HuH-7 (cell line): ENCODE measurements around the gene SERPINA4.

ENCODE experiments used
- DNase-seq: peaks from one replicate; pipeline ENCODE4 v3.0.0; 2011; ENCODE audit warnings: low spot score

Gene SERPINA4

DNA sequence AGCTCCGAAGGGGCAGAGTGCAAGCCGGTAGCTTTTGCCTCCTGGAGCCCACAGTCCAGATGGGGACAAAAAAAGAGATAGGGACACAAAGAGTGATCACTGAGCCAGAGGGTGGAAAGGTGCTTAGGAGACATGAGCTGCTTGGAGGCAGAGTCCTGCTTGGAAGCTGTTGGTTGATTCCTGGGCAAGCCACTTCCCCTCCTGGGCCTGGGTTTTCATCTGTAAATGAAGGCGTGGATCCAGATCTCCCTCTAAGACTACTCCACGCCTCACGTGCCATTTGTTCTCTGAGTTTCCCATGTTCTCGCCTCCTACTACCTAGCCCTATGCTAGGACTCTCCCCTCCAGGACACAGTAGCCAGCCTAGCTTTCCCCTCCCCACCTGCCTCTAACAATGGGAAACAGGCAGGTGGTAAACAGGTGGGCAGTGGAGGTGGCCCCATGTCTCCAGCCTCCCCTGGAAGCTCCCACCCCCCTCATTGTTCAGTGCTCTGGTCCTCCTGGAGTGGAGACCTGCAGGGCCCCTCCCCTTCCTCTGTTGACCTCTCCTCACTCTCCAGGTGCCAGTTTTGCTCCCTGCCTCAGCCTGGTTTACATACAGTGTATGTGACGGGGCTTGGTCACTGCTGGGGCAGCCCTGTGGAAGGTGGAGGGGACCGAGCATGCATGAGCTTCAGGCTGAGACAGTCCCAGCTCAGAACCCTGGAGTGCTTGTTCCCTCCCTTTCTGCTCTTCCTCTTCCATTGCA, 54.8 kb downstream of the SERPINA4 start:
- DNase-seq, result no peak

DNA sequence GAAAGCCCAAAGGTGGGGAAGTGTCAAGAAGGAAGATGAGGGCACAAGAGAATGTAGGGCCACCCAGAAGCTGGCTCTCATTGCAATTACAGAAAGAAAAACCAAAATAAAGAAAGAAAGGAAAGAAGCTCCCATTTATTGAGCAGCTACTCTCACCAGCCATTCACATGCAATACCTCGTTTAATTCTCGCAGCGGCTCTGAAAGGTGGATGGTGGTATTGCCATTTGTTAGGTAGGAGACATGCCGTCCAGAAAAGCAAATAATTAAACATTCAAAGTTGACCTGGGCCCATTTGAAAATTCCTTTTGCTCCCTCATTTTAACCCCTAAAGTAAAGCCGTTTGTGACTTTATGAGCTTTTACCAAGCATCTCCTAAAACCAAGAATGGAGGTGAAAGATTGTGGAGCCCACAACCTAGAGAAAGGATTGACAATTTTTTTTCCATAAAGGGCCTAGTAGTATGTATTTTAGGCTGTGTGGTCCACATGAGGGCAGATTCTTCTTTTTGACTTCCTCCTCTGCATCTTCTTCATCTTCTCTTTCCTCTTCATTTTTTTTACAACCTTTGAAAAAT, 56.2 kb downstream of the SERPINA4 start:
- DNase-seq, result no peak

DNA sequence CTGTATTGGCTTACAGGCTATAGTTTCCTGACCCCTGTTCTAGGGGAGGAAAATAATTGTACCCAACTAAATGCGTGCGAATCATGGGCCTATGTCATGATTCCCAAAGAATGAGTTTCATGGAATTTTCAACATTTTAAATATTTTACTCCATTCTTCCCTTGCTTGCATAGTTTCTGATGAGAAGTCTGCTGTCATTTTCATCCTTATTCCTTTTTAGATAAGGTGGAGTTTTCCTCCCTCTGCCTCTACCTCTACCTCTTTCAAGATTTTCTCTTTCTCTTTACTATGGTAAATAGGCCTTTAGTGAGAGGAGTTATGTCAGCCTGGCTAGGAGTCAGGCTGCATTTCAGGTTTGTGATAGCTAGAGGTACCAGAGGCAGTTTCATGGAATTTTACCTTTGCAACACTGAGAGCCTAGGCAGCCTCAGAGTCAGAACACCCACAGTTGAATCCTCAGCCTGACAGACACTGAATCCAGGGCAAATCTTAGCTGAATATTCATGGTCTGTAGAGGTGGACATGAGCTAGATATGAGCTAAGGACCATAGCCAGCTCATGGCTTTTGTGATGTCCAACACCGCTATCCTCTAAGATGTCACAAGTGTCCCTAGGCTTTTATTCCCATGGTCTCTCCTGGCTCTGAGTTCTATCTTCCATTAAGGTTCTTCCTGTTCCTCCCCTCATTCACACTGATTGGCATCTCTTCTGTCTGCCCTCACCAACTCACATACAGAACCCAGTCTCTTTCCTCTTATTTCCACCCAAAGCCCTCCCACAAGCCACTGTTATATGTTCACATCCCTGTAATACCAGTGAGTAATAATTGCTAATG, 57.0 kb downstream of the SERPINA4 start:
- no peak for DNase-seq

DNA sequence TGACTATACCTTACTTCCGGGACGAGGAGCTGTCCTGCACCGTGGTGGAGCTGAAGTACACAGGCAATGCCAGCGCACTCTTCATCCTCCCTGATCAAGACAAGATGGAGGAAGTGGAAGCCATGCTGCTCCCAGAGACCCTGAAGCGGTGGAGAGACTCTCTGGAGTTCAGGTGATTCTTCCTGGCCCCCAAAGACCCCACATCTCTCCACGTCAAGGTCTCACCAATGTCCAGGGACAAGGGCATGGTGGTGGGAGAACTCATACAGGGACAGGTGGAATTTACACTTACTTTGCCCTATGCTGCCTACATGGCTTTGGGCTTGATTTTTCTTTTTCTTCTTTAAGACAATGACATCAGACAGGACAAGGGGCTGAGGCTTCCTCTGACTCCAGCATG, 58.1 kb downstream of the SERPINA4 start:
- DNase-seq, result no peak
